ENCODE results near the gene MZT2B.
"Not testable (repeated sequence)": the region's sequence is repeated elsewhere in the genome, so short reads cannot be mapped to it uniquely, and the experiment has no call there.

The MZT2B gene

DNA sequence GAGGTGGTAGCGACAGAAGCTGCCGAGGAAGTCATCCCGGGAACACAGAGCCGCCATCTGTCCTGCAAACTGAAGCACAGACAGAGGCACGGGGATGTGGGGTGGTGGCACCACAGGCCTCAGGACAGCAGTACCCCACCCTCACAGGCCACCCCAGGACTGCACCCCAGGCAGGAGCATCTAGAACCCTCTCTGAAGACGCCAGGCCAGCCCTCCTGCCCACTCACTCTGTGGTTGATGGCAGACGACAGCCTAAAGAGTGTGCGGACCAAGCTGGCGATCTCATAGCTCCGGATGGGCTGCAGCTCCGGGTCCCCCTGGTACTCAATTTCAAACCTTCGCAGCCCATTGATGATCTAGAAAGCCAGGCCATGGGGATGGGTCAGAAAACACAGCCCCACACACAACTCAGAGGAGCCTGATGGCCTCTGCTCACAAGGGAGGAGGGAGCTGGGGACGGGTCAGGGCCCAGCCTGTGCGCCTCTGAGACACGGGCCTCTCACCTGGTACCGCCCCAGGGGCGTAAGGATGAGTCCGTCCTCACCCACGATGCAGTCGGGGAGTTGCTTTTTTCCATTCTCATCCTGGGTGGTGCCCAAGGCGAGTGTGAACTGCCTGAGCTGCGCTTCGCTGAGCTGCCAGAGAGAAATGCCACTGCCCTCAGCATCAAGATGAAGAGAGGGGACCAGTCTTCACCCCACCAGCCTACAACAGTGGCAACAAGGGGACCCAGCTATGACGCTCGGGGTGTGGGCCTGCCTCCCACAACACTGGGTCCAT, 29.1 kb upstream of the MZT2B start:
- no peak for DNase-seq

DNA sequence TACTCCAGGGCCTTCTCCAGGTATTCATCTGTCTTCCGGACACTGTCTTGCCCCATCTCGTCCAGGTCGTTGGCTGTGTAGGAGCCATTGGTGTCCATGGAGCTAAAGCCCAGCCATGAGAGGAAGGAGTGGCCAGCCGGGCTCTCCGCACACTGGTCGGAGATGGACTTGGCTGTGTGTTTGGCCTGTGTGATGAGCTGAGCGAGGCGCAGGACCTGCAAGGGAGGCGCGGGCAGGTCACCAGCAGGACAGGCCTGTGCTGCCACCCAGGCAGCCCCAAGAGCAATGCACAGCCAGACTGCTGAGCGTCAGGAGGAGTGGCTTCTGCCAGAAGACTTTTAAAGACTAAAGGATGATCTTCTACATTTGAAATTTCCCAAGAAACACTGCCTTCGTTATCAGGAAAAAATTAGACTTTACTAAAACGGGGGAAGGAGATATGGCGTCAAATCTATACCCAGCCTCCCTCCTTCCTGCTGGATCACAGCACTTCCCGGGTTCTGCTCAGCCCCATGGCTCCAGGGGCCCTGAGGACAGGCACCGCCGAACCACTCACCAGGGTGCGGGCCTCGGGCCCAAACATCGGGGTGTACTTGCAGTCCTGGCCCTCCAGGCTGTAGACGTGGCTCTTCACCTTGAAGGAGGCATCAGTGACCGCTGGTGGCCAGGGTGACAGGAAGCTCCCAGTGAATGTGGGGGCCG, 28.2 kb upstream of the MZT2B start:
- DNase-seq = not testable (repeated sequence)

DNA sequence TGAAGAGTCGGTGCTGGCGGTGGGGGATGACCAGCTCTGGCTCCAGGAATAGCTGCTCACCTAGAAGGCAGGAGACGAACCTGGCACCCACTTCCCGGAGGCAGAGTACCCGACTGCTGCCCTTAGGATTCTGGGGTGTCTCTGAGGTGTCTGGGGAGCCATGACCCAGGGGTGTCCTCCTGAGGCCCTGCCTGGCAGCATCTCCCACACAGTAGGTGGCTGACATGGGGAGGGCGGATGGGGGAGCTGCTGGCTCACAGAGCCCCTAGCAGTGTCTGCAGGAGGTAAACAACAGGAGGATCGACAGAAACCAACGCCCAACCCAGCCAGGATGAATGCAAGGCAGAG, 27.7 kb upstream of the MZT2B start:
- not testable (repeated sequence) for DNase-seq

- DNase-seq = no peak
Measured at GRCh38 chr2:130154773-130155765, 27.0 kb upstream of the MZT2B start.

- not testable (repeated sequence) for DNase-seq
Measured at GRCh38 chr2:130155956-130156623, 26.0 kb upstream of the MZT2B start.

GRCh38 chr2:130156624-130157004, 25.4 kb upstream of the MZT2B start:
- DNase-seq = no peak

- not testable (repeated sequence) for DNase-seq
Measured at GRCh38 chr2:130157354-130157753, 24.7 kb upstream of the MZT2B start.

DNA sequence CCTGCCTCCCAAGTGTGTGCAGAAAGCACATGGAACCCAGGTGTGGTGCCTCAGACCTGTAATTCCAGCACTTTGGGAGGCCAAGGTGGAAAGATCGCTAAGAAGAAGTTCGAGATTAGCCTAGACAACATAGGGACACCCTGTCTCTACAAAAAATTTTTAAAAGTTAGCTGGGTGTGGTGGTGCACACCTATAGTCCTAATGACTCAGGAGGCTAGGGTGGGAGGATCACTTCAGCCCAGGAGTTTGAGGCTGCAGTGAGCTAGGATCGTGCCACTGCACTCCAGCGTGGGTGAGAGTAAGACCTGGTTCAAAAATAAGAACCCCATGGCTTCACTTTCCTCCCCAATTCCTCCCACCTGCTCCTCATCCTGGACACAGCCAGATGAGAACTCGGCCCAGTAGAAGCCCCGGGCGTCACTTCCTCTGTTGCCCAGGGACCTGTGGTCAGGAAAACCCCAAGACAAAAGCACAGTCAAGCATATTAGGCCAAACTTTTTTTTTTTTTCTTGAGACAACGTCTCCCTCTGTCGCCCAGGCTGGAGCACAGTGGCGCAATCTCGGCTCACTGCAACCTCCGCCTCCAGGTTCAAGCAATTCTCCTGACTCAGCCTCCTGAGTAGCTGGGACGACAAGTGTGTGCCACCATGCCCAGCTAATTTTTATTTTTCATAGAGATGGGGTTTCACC, 24.1 kb upstream of the MZT2B start:
- DNase-seq = not testable (repeated sequence)

- no peak for DNase-seq
Measured at GRCh38 chr2:130158631-130159030, 23.4 kb upstream of the MZT2B start.

DNA sequence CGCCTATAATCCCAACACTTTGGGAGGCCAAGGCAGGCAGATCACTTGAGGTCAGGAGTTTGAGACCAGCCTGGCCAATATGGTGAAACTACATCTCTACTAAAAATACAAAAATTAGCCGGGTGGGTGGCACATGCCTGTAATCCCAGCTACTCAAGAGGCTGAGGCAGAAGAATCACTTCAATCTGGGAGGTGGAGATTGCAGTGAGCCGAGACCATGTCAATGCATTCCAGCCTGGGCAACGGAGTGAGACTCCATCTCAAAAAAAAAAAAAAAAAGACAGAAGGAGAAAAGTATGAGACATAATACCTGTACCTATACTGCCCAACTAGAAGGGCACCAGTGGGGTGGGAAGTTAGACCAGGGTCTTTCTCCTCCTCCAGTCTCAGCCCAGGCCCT, 22.7 kb upstream of the MZT2B start:
- DNase-seq = not testable (repeated sequence)

- no peak for DNase-seq
Measured at GRCh38 chr2:130160131-130160530, 21.9 kb upstream of the MZT2B start.

DNA sequence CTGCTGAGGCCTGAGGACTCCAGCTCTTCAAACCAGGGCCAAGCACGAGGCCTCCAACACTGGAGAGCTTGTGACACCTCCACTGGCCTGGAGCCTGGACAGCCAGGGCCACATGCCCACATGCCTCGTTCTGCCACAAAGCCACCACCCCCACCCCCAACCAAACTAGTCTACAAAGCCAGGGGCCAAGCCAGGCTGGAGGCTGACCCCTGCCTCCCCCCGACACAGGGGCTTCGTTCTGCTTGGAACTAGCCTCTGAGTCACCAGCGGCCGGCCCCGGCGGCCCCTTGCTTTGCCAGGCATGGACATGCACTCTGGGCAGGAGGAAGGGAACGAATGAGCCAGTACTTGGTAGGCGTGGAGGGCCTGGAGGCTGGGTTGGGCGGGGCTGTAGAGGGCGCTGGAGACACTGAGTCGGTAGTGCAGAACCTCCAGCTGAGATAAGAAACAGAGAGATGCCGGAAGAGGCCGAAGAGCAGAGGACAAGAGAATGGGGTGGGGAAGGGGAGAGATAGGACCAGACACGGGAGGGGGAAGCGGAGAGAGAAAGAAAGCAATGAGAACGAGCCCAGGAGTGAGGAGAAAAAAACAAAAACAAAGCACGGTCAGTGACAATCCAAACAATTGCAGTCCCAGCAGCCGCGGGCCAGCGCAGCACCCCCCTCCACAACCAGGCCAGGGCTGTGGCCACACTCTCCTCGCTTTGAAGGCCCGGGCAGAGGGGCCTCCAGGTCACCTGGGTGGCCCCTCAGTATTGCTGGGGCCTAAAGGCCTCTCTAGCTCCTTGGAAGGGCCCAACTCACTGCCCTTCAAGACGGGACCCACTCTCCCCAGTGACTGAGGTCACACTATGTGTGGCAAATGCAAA, 21.0 kb upstream of the MZT2B start:
- not testable (repeated sequence) for DNase-seq

DNA sequence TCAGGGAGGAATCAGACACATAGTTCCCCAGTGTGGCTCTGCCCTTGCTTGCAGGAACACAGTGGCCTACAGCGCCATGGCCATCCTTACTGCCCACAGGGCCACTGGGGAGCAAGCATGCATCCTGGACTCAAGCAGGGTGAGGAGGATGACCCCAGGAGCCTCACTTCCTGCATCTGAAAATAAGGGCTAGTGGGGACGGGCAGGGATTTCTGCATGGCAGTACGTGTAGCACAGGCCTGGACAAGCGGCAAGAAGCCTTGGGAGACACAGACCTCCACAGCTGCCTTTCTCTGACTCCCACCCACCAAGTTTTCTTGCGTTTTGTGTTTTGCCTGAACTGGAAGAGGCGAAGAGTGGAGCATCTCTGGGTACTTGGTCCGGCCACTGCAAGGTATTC, 19.6 kb upstream of the MZT2B start:
- DNase-seq = not testable (repeated sequence)

- DNase-seq = no peak
Measured at GRCh38 chr2:130162968-130163367, 19.1 kb upstream of the MZT2B start.

- no peak for DNase-seq
Measured at GRCh38 chr2:130165293-130166016, 16.6 kb upstream of the MZT2B start.

DNA sequence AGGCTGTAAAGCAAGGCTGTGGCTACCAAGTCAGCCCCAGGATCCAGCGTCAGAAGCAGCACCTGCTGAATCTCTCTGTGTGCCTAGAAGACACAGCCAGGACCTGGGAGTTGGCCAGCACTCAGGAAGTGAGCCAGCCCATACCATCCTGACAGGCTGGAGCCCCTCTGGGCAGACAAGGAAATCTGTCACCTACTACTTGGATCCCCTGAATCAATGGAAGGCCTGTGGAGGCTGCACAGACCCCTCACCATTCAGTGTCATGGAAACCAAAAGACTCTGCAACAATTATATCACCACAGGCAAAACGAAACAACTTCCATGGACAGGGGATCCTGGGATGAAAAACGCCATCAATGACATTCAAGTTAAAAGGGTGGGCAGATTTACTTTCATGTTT, 15.5 kb upstream of the MZT2B start:
- DNase-seq = not testable (repeated sequence)

GRCh38 chr2:130169163-130169562, 12.9 kb upstream of the MZT2B start:
- DNase-seq = not testable (repeated sequence)

- DNase-seq = no peak
Measured at GRCh38 chr2:130169896-130170295, 12.2 kb upstream of the MZT2B start.

GRCh38 chr2:130174866-130175265, 7.2 kb upstream of the MZT2B start:
- not testable (repeated sequence) for DNase-seq
